ENCODE measurements around the gene NEK2. TPM values are rescaled to one million over a fixed set of nuclear protein-coding genes. Genes with fewer than 3 reads are reported as not detected.
"Not testable (repeated sequence)": the region's sequence is repeated elsewhere in the genome, so short reads cannot be mapped to it uniquely, and the experiment has no call there.

Gene NEK2
- 1 to 10 TPM; 1.3 to 3.8 TPM for total RNA-seq
- 10 to 100 TPM; 13.2 to 30.4 (median 17.7) TPM for polyA plus RNA-seq (ENCODE audit: insufficient read length in 6 of 6)
- long read RNA-seq, donor 1, partial matches to known transcripts, result 0 of 2 reads
- long read RNA-seq, donor 1, other reads (novel, unspliced or antisense), result 0 of 2 reads
- long read RNA-seq, donor 2, partial matches to known transcripts, result 0 of 4 reads
- long read RNA-seq, donor 2, other reads (novel, unspliced or antisense), result 0 of 4 reads
- long read RNA-seq, donor 3, partial matches to known transcripts, result 0 of 4 reads
- long read RNA-seq, donor 3, other reads (novel, unspliced or antisense), result 0 of 4 reads
- long read RNA-seq, donor 4, partial matches to known transcripts, result 0 of 1 reads
- long read RNA-seq, donor 4, other reads (novel, unspliced or antisense), result 0 of 1 reads
- long read RNA-seq, donor 5, partial matches to known transcripts, result 0 of 2 reads
- long read RNA-seq, donor 5, other reads (novel, unspliced or antisense), result 0 of 2 reads
- long read RNA-seq, donor 6, partial matches to known transcripts, result 0 of 4 reads
- long read RNA-seq, donor 6, other reads (novel, unspliced or antisense), result 0 of 4 reads
- long read RNA-seq, donor 7, partial matches to known transcripts, result 0 of 1 reads
- long read RNA-seq, donor 7, other reads (novel, unspliced or antisense), result 0 of 1 reads
- long read RNA-seq, donor 8, partial matches to known transcripts, result 0 of 3 reads
- long read RNA-seq, donor 8, other reads (novel, unspliced or antisense), result 0 of 3 reads
- long read RNA-seq, donor 9, result 0 reads
- long read RNA-seq, donor 10, result 0 reads
- long read RNA-seq, donor 11, partial matches to known transcripts, result 0 of 3 reads
- long read RNA-seq, donor 11, other reads (novel, unspliced or antisense), result 0 of 3 reads
- long read RNA-seq, donor 12, partial matches to known transcripts, result 0 of 2 reads
- long read RNA-seq, donor 12, other reads (novel, unspliced or antisense), result 0 of 2 reads

DNA sequence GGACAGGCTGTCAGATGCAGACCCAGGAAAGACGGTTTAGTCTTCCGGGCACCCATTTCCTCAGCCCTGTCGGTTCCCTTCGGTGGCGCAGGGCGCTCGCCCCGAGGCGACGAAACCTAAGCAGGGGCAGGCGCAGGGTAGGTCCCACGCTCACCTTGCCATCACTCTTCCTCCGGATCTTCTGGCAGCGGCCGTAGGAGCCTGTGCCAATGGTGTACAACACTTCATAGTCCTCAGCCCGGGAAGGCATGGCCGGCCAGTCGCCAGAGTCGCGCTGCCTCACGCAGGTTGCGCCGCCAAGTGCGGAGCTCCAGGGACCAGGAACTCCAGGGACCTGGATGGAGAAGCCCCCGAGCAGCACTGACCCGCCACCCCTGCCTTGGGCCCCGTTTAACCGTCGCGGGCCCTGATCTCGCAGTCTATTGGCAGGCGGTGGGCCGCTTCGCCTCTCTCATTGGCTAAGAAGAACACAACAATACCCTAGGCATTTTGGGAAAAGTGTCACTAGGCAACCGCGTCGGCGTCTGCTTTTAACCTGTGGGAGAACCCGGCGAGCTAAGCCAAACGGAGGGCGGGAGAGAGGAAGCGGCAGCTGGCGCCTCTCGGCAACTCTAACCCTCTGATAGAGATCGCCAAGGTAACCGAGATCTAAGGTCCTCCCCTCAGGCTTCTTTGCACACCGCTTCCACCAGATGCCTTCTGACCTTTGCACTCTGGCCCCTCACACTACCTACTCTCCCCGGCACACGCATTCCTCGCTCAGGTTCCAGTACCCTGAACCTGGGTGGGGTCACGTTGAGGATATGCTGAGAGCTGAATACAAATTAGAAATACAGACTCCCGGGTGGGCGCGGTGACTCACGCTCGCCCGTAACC is at the start of gene NEK2:
NEK2 (minus strand) TSS at position 392 of the 876 bp plus-strand sequence; CDS start at position 250, 142 bp downstream.
- intact Hi-C loops (cut with DNase I), result no loop called here
- peak; percentile 99 for ATAC-seq

GRCh38 chr1:211724687-211725196 is 49.3 kb upstream of the NEK2 start:
- Histone ChIP-seq H3K27me3 (no peaks in the 10 kb centered on the region), H3K27ac (no peak overlapping the region), H3K4me1 (no peaks in the 10 kb centered on the region), H3K9me3 (no peaks in the 10 kb centered on the region), H3K36me3 (no peaks in the 10 kb centered on the region), H3K4me3 (no peak overlapping the region)
- intact Hi-C loops (cut with DNase I), result no loop called here
- no peak for TF ChIP-seq CTCF (IDR thresholded peaks at IDR 0.05)
- no peak for DNase-seq
- ATAC-seq, result no peak

More for the DNA sequence above, at the start of gene NEK2:
- no peaks in the 10 kb centered on the region for H3K36me3 ChIP-seq
- TF ChIP-seq CTCF (IDR thresholded peaks at IDR 0.05), result no peak
- no peaks in the 10 kb centered on the region for H3K9me3 ChIP-seq
- H3K27ac ChIP-seq, result no peak within 1 kb of the TSS
- peak within 1 kb of the TSS; percentile 50 to 51 for H3K4me3 ChIP-seq
- peaks cover 3 to 18% of the 10 kb centered on the region in 2 donors for H3K4me1 ChIP-seq
- DNase-seq, result peak; percentile 86 to 94 (median 92)
- H3K27me3 ChIP-seq, result no peaks in the 10 kb centered on the region

GRCh38 chr1:211723273-211723672 is 47.9 kb upstream of the NEK2 start:
- H3K27me3 ChIP-seq, result no peaks in the 10 kb centered on the region
- intact Hi-C loops (cut with DNase I), result no loop called here
- no peak for DNase-seq
- no peaks in the 10 kb centered on the region for H3K9me3 ChIP-seq
- H3K4me1 ChIP-seq, result no peaks in the 10 kb centered on the region
- no peaks in the 10 kb centered on the region for H3K36me3 ChIP-seq
- no peak for TF ChIP-seq CTCF (IDR thresholded peaks at IDR 0.05)
- ATAC-seq, result no peak
- no peak overlapping the region for H3K27ac ChIP-seq
- no peak overlapping the region for H3K4me3 ChIP-seq

DNA sequence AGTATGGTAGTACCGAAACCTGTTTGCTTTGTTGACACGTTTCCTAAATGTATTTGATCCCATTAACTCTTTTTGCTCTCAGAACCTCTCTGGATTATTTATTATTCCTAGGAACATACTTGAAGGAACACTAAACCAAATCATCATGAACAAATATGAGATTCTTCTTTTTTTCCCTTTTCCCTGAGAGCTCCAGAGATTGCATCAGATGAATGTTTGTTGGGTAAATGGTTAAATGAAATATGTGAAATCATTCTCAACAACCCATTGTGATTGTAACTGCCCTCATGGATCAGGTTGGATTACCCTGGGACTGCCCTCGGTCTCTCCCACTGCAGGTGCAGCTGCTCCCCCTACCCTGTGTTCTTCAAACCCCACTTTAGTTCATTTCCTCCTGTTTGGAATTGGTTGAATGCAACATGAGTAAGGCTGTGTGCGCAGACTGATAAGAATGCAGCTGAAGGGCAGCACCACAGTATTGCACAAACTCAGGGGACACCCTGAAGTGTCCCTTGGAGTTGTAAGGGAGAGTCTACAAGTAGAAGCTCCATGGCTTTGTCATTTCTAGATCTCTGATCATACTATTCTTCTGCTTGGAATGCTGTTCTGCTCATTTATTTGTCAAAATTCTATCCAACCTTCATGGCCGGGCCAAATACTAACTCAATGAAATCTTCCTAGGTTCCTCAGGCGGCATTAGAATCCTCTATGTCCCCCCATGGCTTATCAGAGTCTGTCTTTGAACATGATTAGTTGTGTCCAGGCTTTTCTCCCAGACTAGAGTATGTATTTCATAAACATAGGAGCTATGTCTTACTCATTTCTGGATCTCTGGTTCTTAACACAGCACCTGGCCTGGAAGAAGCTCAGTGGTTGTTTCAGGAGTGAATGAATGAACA is 47.1 kb upstream of the NEK2 start:
- DNase-seq (no peak), ATAC-seq (no peak)
- Histone ChIP-seq H3K9me3 (no peaks in the 10 kb centered on the region), H3K4me1 (no peaks in the 10 kb centered on the region), H3K27me3 (no peaks in the 10 kb centered on the region), H3K36me3 (no peaks in the 10 kb centered on the region), H3K27ac (no peak overlapping the region), H3K4me3 (no peak overlapping the region)
- TF ChIP-seq CTCF (IDR thresholded peaks at IDR 0.05), result no peak
- intact Hi-C loops (cut with DNase I), result no loop called here

DNA sequence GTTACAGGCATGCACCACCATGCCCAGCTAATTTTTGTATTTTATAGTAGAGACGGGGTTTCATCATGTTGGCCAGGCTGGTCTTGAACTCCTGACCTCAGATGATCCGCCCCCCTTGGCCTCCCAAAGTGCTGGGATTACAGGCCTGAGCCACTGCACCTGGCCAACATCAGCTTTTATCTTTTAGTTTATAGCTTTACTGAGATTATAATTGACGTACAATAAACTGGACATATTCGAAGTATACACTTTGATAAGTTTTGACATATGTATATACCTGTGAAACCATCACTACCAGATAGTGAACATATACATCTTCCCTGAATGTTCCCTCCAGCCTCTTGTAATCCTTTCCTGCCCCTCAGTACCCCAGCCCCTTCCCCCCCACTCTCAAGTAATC is 41.1 kb upstream of the NEK2 start:
- H3K9me3 ChIP-seq; H3K27me3 ChIP-seq; H3K27ac ChIP-seq; H3K4me1 ChIP-seq; intact Hi-C loops (cut with DNase I); H3K4me3 ChIP-seq; H3K36me3 ChIP-seq; ATAC-seq; DNase-seq: not testable (repeated sequence)
